Measurements from ENCODE around the gene FAH. TPM values are rescaled to one million over a fixed set of nuclear protein-coding genes. Genes with fewer than 3 reads are reported as not detected.
"Not testable (repeated sequence)": the region's sequence is repeated elsewhere in the genome, so short reads cannot be mapped to it uniquely, and the experiment has no call there.

The FAH gene
- total and polyA plus RNA-seq, 9 of the 15 experiments (the other 6 are each of a cell fraction or from before 2014, with no cell fraction given), result 66.8 to 310 (median 103) TPM

GRCh38 chr15:80123034-80123433, 29.8 kb upstream of the FAH start (continued):
- no peak for TF ChIP-seq ZNF253 (CRISPR knock-in tag; conservative IDR thresholded peaks at IDR 0.05)
- TF ChIP-seq CREB5 (CRISPR knock-in tag; IDR thresholded peaks at IDR 0.05), result no peak
- TF ChIP-seq HINFP (tag; conservative IDR thresholded peaks at IDR 0.05; ENCODE audit: low read depth), result no peak
- TF ChIP-seq ZNF766 (CRISPR knock-in tag; conservative IDR thresholded peaks at IDR 0.05), result no peak
- no peak for TF ChIP-seq THRAP3 (IDR thresholded peaks at IDR 0.05; ENCODE audit: borderline replicate concordance)
- TF ChIP-seq MTA3 (IDR thresholded peaks at IDR 0.05; ENCODE audit: borderline replicate concordance), result no peak
- TF ChIP-seq TAF7 (tag; IDR thresholded peaks at IDR 0.05), result no peak
- no peak for TF ChIP-seq PHB (CRISPR knock-in tag; IDR thresholded peaks at IDR 0.05)

GRCh38 chr15:80127253-80127652, 25.5 kb upstream of the FAH start:
- H3K27ac ChIP-seq (ENCODE audit: extremely low read depth, low read depth, low read length); DNase-seq (ENCODE audit: extremely low read depth in 1 of 4, low spot score in 3 of 4); in situ Hi-C loops (cut with MboI); H3K9ac ChIP-seq (ENCODE audit: insufficient read depth in 1 of 2, low read depth in 2 of 2, low read length in 2 of 2); ATAC-seq; H3K79me2 ChIP-seq (ENCODE audit: control insufficient read depth, insufficient read depth, low read length); FAIRE-seq; H2AFZ ChIP-seq (ENCODE audit: low read depth, low read length); POLR2A ChIA-PET; H3K27me3 ChIP-seq (ENCODE audit: control insufficient read depth in 2 of 2, insufficient read depth in 2 of 2, low read length in 2 of 2); BruUV-seq (replicated peaks); intact Hi-C loops (cut with micrococcal nuclease); H3K4me3 ChIP-seq; H3K9me1 ChIP-seq (ENCODE audit: control insufficient read depth, insufficient read depth, low read length); H3K9me3 ChIP-seq (replicated peaks; ENCODE audit: control insufficient read depth, insufficient read depth, low read depth, low read length); H4K20me1 ChIP-seq (replicated peaks; ENCODE audit: control insufficient read depth, insufficient read depth, low read length); H3K4me2 ChIP-seq (ENCODE audit: insufficient read depth, low read length); H3K4me1 ChIP-seq (replicated peaks in 1 of 2; ENCODE audit: control insufficient read depth in 2 of 2, insufficient read depth in 2 of 2, low read length in 2 of 2); CTCF ChIA-PET (ENCODE audit: low intra/inter-chr PET ratio): not testable (repeated sequence)
- peaks cover 48% of the 10 kb centered on the region for H3K36me3 ChIP-seq (ENCODE audit: control insufficient read depth, insufficient read depth, low read length)
- WGBS (ENCODE audit: insufficient coverage, low coverage, missing lambda C conversion rate), result 94% methylated on average over 6 of the region's 6 CpGs

All from K562 (cell line).